Muscle of leg (tissue), 11 donors: ENCODE results near the gene IFT88. TPM values are rescaled to one million over a fixed set of nuclear protein-coding genes. Genes with fewer than 3 reads are reported as not detected.
A peak's percentile ranks its signal among the peaks of the same experiment; 100 is the strongest.
"Not testable (repeated sequence)": the region's sequence is repeated elsewhere in the genome, so short reads cannot be mapped to it uniquely, and the experiment has no call there.

Experiments used
- DNase-seq: peaks from one replicate; pipeline ENCODE4 v3.0.0; 2013
- H3K27ac ChIP-seq: one replicate; pipeline ENCODE4 v1.5.1; 2013; ENCODE audit warnings: mild to moderate bottlenecking, low read length, control low read depth
- H3K27me3 ChIP-seq: one replicate; pipeline ENCODE4 v1.6.1; 2013; ENCODE audit warnings: low read length; ENCODE audit not compliant: control insufficient read depth, insufficient read depth
- H3K36me3 ChIP-seq: one replicate; pipeline ENCODE4 v1.6.1; 2013; ENCODE audit warnings: low read length; ENCODE audit not compliant: control insufficient read depth, insufficient read depth
- H3K4me1 ChIP-seq: one replicate; pipeline ENCODE4 v1.6.1; 2013; ENCODE audit warnings: low read length; ENCODE audit not compliant: control insufficient read depth, insufficient read depth
- H3K4me3 ChIP-seq: one replicate; pipeline ENCODE4 v1.5.1; 2013; ENCODE audit warnings: low read length, control low read depth
- H3K9me3 ChIP-seq: replicated peaks from 2 replicates; pipeline ENCODE4 v1.6.1; 2013; ENCODE audit warnings: low read depth, low read length; ENCODE audit not compliant: control insufficient read depth
- WGBS: methylation state at CpG from one replicate; pipeline ENCODE4 v1.1.5; 2013; ENCODE audit warnings: missing lambda C conversion rate; ENCODE audit not compliant: insufficient coverage; 5-methylcytosine and 5-hydroxymethylcytosine counted together
- polyA plus RNA-seq, 8 donors: library from polyadenylated mRNA; unstranded; fragments of 120-200 nt; gene quantifications; one replicate each; pipeline versions ENCODE4 v1.2.1 to v1.2.3, GENCODE V29; 2013; ENCODE audit warnings: inconsistent platforms in 1 of 8, low replicate concordance in 1 of 8; ENCODE audit not compliant: insufficient read length in 8 of 8, insufficient read depth in 1 of 8
- total RNA-seq: library from RNA; stranded (reverse); fragments of 120-200 nt; gene quantifications from one replicate; pipeline ENCODE4 v1.2.4, GENCODE V29; 2013

Gene IFT88
- total and polyA plus RNA-seq, 9 donors = 12.1 to 17.6 (median 13.9) TPM

GRCh38 chr13:20658451-20659040, 91.6 kb downstream of the IFT88 start:
- Histone ChIP-seq H3K4me3 (no peak overlapping the region), H3K36me3 (peaks cover 4% of the 10 kb centered on the region), H3K4me1 (no peaks in the 10 kb centered on the region), H3K27ac (no peak overlapping the region), H3K27me3 (no peaks in the 10 kb centered on the region), H3K9me3 (no peaks in the 10 kb centered on the region)
- WGBS = 83% methylated on average over 1 of the region's 5 CpGs
- DNase-seq = no peak

DNA sequence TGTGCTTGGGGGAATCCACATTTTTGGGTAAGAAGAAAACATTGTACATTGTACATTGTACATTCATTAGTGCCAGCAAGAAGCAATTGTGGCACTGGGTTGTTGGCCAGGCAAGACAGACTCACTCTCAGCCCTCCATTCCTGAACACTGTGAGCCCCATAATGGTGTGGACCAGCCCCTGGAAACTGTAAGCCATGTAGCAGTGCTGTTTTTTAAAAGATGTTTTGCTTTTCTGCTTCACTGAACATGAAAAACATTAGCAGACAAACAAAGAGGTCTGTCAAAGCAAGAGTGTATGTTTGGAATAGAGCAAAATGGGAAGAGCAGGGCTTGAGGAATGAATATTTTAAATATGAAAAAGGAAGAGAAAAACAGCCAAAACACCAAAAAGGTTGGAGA, 97.4 kb downstream of the IFT88 start:
- peaks cover 7% of the 10 kb centered on the region for H3K36me3 ChIP-seq
- H3K9me3 ChIP-seq = no peaks in the 10 kb centered on the region
- H3K27me3 ChIP-seq = no peaks in the 10 kb centered on the region
- DNase-seq = no peak
- H3K27ac ChIP-seq = no peak overlapping the region
- H3K4me3 ChIP-seq = no peak overlapping the region
- H3K4me1 ChIP-seq = no peaks in the 10 kb centered on the region

DNA sequence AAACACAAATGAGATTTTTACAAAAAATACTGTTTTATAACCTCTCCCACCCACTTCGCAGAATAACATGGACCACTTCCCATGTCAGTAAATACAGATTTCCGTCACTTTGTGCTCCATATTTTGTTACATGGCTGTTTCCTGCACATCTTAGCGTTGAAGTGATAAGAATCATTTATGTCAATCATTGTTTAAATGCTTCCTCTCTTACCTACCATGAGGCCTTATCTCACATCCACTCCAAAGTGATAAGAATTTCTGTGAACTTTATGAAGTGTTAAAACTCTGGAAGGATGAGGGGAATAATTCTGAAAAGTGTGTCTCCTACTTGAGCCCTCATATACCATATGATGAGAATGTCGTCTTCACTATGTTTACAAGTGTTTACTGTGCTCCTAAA, 100.0 kb downstream of the IFT88 start:
- H3K36me3 ChIP-seq = peaks cover 3% of the 10 kb centered on the region

DNA sequence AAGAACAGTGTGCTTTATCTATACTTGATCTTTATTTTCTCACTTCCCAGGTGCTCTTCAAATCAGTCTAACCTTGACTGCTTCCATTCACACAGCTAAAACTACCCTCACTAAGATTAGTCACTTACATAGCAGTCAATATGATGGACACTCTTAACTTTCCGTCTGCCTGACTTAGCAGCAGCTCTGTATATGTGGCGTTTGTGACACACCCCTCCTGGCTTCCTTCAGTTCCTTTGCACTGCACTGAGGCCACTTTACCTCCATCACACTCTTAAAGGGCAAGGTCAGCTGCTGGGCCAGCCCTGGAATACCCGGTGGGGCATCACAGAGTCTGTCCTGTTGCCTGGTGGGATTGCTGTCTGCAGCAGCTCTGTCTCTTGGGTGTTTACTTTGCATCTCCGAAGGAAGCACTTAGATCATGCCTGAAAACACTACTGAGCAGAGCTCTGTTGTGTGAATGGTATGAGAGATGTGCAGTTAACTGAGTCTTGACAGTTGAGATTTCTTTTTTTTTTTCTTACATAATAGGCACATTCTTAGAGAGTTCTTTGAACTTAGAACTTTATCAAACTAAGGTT, 101.0 kb downstream of the IFT88 start:
- no peak overlapping the region for H3K4me3 ChIP-seq
- H3K4me1 ChIP-seq = no peaks in the 10 kb centered on the region
- no peak overlapping the region for H3K27ac ChIP-seq
- H3K9me3 ChIP-seq = no peaks in the 10 kb centered on the region
- no peaks in the 10 kb centered on the region for H3K27me3 ChIP-seq
- no peak for DNase-seq
- WGBS = 8% methylated on average over 1 of the region's 4 CpGs
- peaks cover 6% of the 10 kb centered on the region for H3K36me3 ChIP-seq

More for the DNA sequence above, 100.0 kb downstream of the IFT88 start:
- DNase-seq = no peak
- Histone ChIP-seq H3K27ac (no peak overlapping the region), H3K4me1 (no peaks in the 10 kb centered on the region), H3K4me3 (no peak overlapping the region), H3K27me3 (no peaks in the 10 kb centered on the region), H3K9me3 (no peaks in the 10 kb centered on the region)
- WGBS = no CpG with 5 or more reads among the region's 4 CpGs

DNA sequence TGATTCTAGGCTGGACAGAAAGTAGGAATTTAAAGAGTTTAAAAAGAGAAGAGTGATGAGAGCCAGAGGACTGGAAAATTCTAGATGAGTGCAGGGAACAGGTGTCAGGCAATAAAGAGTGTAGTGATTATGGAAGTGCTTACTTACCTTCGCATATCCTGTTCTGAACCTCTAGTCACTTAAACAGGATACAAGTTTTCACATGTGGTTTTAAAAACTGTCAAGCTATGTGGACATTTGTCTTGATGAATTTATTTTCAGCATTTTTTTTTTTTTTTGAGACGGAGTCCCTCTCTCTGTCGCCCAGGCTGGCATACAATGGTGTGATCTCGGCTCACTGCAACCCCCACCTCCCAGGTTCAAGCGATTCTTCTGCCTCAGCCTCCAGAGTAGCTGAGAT, 102.2 kb downstream of the IFT88 start:
- no peak overlapping the region for H3K4me3 ChIP-seq
- H3K9me3 ChIP-seq = no peaks in the 10 kb centered on the region
- no peaks in the 10 kb centered on the region for H3K4me1 ChIP-seq
- H3K27ac ChIP-seq = no peak overlapping the region
- 100% methylated on average over 1 of the region's 5 CpGs for WGBS
- H3K36me3 ChIP-seq = peaks cover 8% of the 10 kb centered on the region
- H3K27me3 ChIP-seq = no peaks in the 10 kb centered on the region
- no peak for DNase-seq

DNA sequence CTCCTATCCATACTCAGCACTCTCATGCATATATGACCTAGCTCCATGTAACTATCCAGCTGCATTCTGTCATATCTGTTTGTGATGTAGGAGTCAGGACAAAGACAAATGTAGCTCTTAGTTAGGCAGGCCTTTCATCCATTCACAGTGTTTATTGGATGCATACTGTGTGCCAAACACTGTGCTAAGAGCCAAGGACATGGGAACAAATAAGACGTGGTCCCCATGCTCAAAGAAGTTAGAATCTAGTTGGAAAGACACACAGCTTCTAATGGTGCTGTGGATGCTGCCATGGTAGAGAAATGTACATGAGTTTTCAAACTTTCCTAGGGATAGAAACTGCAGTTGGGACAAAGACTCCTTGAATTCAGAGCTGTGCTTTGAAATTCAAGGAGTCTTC, 104.8 kb downstream of the IFT88 start:
- H3K4me1 ChIP-seq = no peaks in the 10 kb centered on the region
- no peak overlapping the region for H3K27ac ChIP-seq
- no peaks in the 10 kb centered on the region for H3K27me3 ChIP-seq
- WGBS = no CpG with 5 or more reads among the region's 1 CpG
- DNase-seq = no peak
- peaks cover 12% of the 10 kb centered on the region for H3K36me3 ChIP-seq
- H3K9me3 ChIP-seq = no peaks in the 10 kb centered on the region
- H3K4me3 ChIP-seq = no peak overlapping the region

DNA sequence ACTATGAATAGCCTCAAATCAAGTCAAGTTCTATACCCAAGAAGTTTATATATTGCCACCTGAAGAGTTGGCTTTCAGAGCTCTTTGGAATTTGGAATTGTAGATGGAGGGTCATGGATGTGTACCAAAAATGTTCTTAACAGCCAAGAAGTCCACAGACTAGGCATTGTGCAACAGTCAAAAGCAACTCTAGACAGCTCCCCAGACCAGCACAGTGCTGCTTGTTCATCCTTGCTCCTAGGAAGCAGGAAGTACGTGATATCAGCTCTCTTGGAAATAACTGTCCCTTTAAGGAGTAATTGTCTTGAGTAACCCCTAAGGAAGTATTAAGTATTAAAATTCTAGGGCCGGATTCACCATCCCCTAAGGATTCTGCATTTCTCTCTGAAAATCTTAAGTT, 105.8 kb downstream of the IFT88 start:
- Histone ChIP-seq H3K27me3 (no peaks in the 10 kb centered on the region), H3K36me3 (peaks cover 12% of the 10 kb centered on the region), H3K27ac (no peak overlapping the region), H3K4me3 (no peak overlapping the region), H3K4me1 (no peaks in the 10 kb centered on the region), H3K9me3 (no peaks in the 10 kb centered on the region)
- no CpG with 5 or more reads among the region's 2 CpGs for WGBS
- DNase-seq = no peak

- Histone ChIP-seq H3K9me3 (no peaks in the 10 kb centered on the region), H3K4me1 (no peaks in the 10 kb centered on the region), H3K27ac (no peak overlapping the region), H3K27me3 (no peaks in the 10 kb centered on the region), H3K36me3 (peaks cover 12% of the 10 kb centered on the region), H3K4me3 (no peak overlapping the region)
- DNase-seq = peak; percentile 48
- WGBS = 83% methylated on average over 5 of the region's 5 CpGs
Measured at GRCh38 chr13:20673715-20674114, 106.8 kb downstream of the IFT88 start.

DNA sequence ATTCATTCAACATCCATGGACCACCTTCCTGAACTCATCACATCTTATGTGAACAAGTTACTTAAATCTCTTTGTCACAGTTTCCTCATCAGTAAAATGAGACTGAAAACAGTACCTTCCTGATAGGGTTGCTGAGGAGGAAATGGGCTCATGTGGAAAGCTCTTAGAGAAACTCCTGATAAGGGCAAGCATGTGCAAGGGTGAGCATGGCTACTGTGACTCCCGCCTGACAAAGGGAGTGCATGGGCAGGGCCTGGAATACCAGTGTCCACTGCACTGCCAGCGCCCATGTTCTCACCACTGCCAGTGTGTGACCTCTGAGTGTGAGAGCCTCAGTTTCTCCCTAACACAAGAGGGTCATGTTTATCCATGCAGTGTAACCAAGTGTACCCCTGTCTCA, 109.3 kb downstream of the IFT88 start:
- 100% methylated on average over 2 of the region's 2 CpGs for WGBS
- H3K27ac ChIP-seq = no peak overlapping the region
- DNase-seq = no peak
- H3K36me3 ChIP-seq = peaks cover 12% of the 10 kb centered on the region
- no peak overlapping the region for H3K4me3 ChIP-seq
- no peaks in the 10 kb centered on the region for H3K27me3 ChIP-seq
- no peaks in the 10 kb centered on the region for H3K4me1 ChIP-seq
- H3K9me3 ChIP-seq = no peaks in the 10 kb centered on the region

DNA sequence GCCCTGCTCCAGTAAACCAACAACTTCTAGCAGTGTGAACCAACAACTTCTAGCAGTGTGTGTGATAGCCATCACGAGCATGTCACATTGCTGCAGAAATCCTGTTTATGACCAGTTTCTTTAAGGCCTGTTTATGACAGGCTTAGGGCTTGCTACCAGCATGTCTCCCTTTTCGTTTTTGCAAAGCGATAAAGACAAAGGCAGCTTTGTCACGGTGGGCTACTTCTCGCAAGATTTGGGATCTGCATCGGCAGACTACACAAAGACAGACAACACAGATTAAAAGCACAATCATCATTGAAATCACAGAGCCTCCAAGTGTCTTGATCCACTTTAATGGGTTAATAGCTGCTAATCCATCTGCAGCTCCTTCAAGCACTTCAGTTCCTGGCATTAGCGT, 111.6 kb downstream of the IFT88 start:
- WGBS = 48% methylated on average over 6 of the region's 7 CpGs
- not testable (repeated sequence) for H3K27ac ChIP-seq, H3K4me3 ChIP-seq, H3K4me1 ChIP-seq, H3K9me3 ChIP-seq, H3K27me3 ChIP-seq, DNase-seq, H3K36me3 ChIP-seq

GRCh38 chr13:20679879-20680278, 112.9 kb downstream of the IFT88 start:
- WGBS = no CpG with 5 or more reads among the region's 3 CpGs

More at GRCh38 chr13:20679879-20680278, 112.9 kb downstream of the IFT88 start:
- Histone ChIP-seq H3K4me1 (no peaks in the 10 kb centered on the region), H3K27ac (no peak overlapping the region), H3K36me3 (peaks cover 7% of the 10 kb centered on the region), H3K4me3 (no peak overlapping the region), H3K9me3 (no peaks in the 10 kb centered on the region), H3K27me3 (no peaks in the 10 kb centered on the region)
- no peak for DNase-seq
